K562 (cell line): ENCODE data around the gene PGAM2. TPM values are rescaled to one million over a fixed set of nuclear protein-coding genes. Genes with fewer than 3 reads are reported as not detected.

Experiments
- BHLHE40 ChIP-seq: IDR thresholded peaks from 2 replicates; pipeline ENCODE4 v1.6.1; 2011; ENCODE audit warnings: low read length, improper control_type of control experiment
- CBX3 ChIP-seq, 2 experiments: IDR thresholded peaks; 1 replicate in 1 of 2; 2 replicates in 1 of 2; pipeline ENCODE4 v1.6.1; 2012; ENCODE audit warnings: inconsistent platforms in 2 of 2, low read length in 2 of 2, borderline replicate concordance in 1 of 2, control low read depth in 1 of 2
- CTCF ChIP-seq, 3 experiments: IDR thresholded peaks in 2 of 3; conservative IDR thresholded peaks in 1 of 3; 2 replicates each; pipeline ENCODE4 v1.5.1; 2011 to 2012; ENCODE audit warnings: low read length in 3 of 3, mild to moderate bottlenecking in 3 of 3, control low read depth in 2 of 3, improper control_type of control experiment in 1 of 3, inconsistent platforms in 1 of 3, low read depth in 1 of 3, mixed read lengths in 1 of 3, moderate library complexity in 1 of 3; ENCODE audit not compliant: insufficient read depth in 2 of 3
- E4F1 ChIP-seq: fragments of 250-450 bp; sonication (Bioruptor Pico); IDR thresholded peaks from 2 replicates; pipeline ENCODE4 v1.5.0; 2021; ENCODE audit warnings: mild to moderate bottlenecking, borderline replicate concordance
- ELK3 ChIP-seq: fragments of 450-650 bp; formaldehyde crosslinking; IDR thresholded peaks from 2 replicates; pipeline ENCODE4 v1.4.0; 2020; ENCODE audit warnings: mild to moderate bottlenecking
- FOXK1 ChIP-seq: sonication (generic); formaldehyde crosslinking; IDR thresholded peaks from 2 replicates; pipeline ENCODE4 v1.8.0; 2022; ENCODE audit warnings: missing genetic modification reagents, mild to moderate bottlenecking, borderline replicate concordance
- HEY1 ChIP-seq: fragments of 250-450 bp; sonication (Bioruptor Pico); IDR thresholded peaks from 2 replicates; pipeline ENCODE4 v1.5.0; 2020; ENCODE audit warnings: mild to moderate bottlenecking, moderate library complexity, borderline replicate concordance
- HOMEZ ChIP-seq: fragments of 250-450 bp; sonication (Bioruptor Pico); IDR thresholded peaks from 2 replicates; pipeline ENCODE4 v1.4.0; 2020; ENCODE audit warnings: mild to moderate bottlenecking, moderate library complexity
- KLF6 ChIP-seq: fragments of 250-450 bp; sonication (Bioruptor Pico); IDR thresholded peaks from 2 replicates; pipeline ENCODE4 v1.4.0; 2020; ENCODE audit warnings: mild to moderate bottlenecking, moderate library complexity, borderline replicate concordance
- MAFF ChIP-seq: IDR thresholded peaks from 2 replicates; pipeline ENCODE4 v1.6.1; 2012; ENCODE audit warnings: low read length, improper control_type of control experiment
- NEUROD1 ChIP-seq: fragments of 150-350 bp; IDR thresholded peaks from 2 replicates; pipeline ENCODE4 v1.6.1; 2014; ENCODE audit warnings: borderline replicate concordance, low read length, low read depth; ENCODE audit not compliant: partially characterized antibody
- PCBP2 ChIP-seq: fragments of 200-400 bp; formaldehyde crosslinking; IDR thresholded peaks from 2 replicates; pipeline ENCODE4 v1.6.1; 2018; ENCODE audit warnings: low read length, low read depth, mild to moderate bottlenecking, moderate library complexity; ENCODE audit not compliant: poor library complexity, severe bottlenecking
- THAP7 ChIP-seq: fragments of 250-450 bp; sonication (Bioruptor Pico); IDR thresholded peaks from 2 replicates; pipeline ENCODE4 v1.5.0; 2021
- ZFP30 ChIP-seq: fragments of 250-450 bp; sonication (Bioruptor Pico); IDR thresholded peaks from 2 replicates; pipeline ENCODE4 v1.8.0; 2022; ENCODE audit warnings: moderate library complexity, mild to moderate bottlenecking, inconsistent platforms, borderline replicate concordance
- ZNF12 ChIP-seq: sonication (generic); formaldehyde crosslinking; IDR thresholded peaks from 2 replicates; pipeline ENCODE4 v1.4.0; 2020; ENCODE audit warnings: mild to moderate bottlenecking, missing genetic modification reagents
- ZNF133 ChIP-seq: fragments of 250-450 bp; sonication (Bioruptor Pico); IDR thresholded peaks from 2 replicates; pipeline ENCODE4 v1.4.0; 2020; ENCODE audit warnings: mild to moderate bottlenecking
- ZNF23 ChIP-seq: fragments of 250-450 bp; sonication (Bioruptor Pico); IDR thresholded peaks from 2 replicates; pipeline ENCODE4 v1.4.0; 2020; ENCODE audit warnings: mild to moderate bottlenecking
- ZNF589 ChIP-seq: fragments of 200-800 bp; sonication (Bioruptor generic); IDR thresholded peaks from 2 replicates; pipeline ENCODE4 v1.6.1; 2016; ENCODE audit warnings: low read depth, missing genetic modification characterization, missing compliant biosample characterization
- polyA plus RNA-seq, 8 experiments: library from polyadenylated mRNA; depleted of rRNA in 4 of 8; stranded (reverse) in 5 of 8; unstranded in 3 of 8; fragments of >200 nt; fragmentation: Nextera tagmentation in 2 of 8; fragmentation: Illumina TruSeq in 1 of 8; extraction: Ambion mirVana in 2 of 8; extraction: Trizol in 1 of 8; gene quantifications; 2 replicates each; pipeline versions ENCODE4 v1.2.1 to v1.2.3, GENCODE V29; 2011 to 2014; ENCODE audit warnings: inconsistent platforms in 1 of 8, missing spikeins in 1 of 8
- total RNA-seq, 7 experiments: library from RNA; depleted of rRNA in 6 of 7; stranded (reverse); fragments of >200 nt in 6 of 7; fragmentation: Illumina TruSeq in 2 of 7; extraction: Trizol in 2 of 7; gene quantifications; 2 replicates each; pipeline versions ENCODE4 v1.2.1 to v1.2.3, GENCODE V29; 2011 to 2021; ENCODE audit warnings: low replicate concordance in 1 of 7

PGAM2 gene
- total and polyA plus RNA-seq, 9 of the 15 experiments (the other 6 are each of a cell fraction or from before 2014, with no cell fraction given) = not detected

- TF ChIP-seq E4F1 = no peak
- TF ChIP-seq FOXK1 (CRISPR knock-in tag) = no peak
- TF ChIP-seq ZNF12 (CRISPR knock-in tag) = no peak
- TF ChIP-seq CTCF (IDR thresholded peaks at IDR 0.05 in 2 of 3, conservative IDR thresholded peaks at IDR 0.05 in 1 of 3; ENCODE audit: insufficient read depth in 2 of 3, low read depth in 1 of 3, low read length in 3 of 3) = peak in 2 of 3 experiments; percentile 21 to 33; a peak in 1 of 6 replicates
- TF ChIP-seq KLF6 = no peak
- no peak for TF ChIP-seq HEY1 (CRISPR knock-in tag)
- TF ChIP-seq NEUROD1 = no peak
- TF ChIP-seq THAP7 (CRISPR knock-in tag) = no peak
- TF ChIP-seq BHLHE40 = peak; percentile 28; the same call in 1 of the 2 replicates
- no peak for TF ChIP-seq HOMEZ (CRISPR knock-in tag)
- TF ChIP-seq ZFP30 (CRISPR knock-in tag) = no peak
- TF ChIP-seq ZNF589 = no peak
- no peak for TF ChIP-seq CBX3 (IDR thresholded peaks at IDR 0.05; ENCODE audit: borderline replicate concordance in 1 of 2, low read length in 2 of 2)
- TF ChIP-seq ZNF133 (CRISPR knock-in tag) = no peak
- no peak for TF ChIP-seq ELK3 (CRISPR knock-in tag)
- TF ChIP-seq MAFF = no peak
- TF ChIP-seq ZNF23 (CRISPR knock-in tag) = no peak
- TF ChIP-seq PCBP2 = no peak
Measured at GRCh38 chr7:44112231-44112996, 47.0 kb upstream of the PGAM2 start (continued).
